EH (cell line): ENCODE results near the gene LSAMP.

Experiments
- DNase-seq: peaks from one replicate; pipeline ENCODE4 v3.0.0-alpha.2; 2015; ENCODE audit warnings: low read depth

The LSAMP gene

GRCh38 chr3:116445311-116445841 lies at the start of gene LSAMP:
Gene LSAMP (minus strand): TSS chr3:116445487.
- DNase-seq: no peak

GRCh38 chr3:116492379-116492778 lies 47.1 kb upstream of the LSAMP start:
- no peak for DNase-seq

DNA sequence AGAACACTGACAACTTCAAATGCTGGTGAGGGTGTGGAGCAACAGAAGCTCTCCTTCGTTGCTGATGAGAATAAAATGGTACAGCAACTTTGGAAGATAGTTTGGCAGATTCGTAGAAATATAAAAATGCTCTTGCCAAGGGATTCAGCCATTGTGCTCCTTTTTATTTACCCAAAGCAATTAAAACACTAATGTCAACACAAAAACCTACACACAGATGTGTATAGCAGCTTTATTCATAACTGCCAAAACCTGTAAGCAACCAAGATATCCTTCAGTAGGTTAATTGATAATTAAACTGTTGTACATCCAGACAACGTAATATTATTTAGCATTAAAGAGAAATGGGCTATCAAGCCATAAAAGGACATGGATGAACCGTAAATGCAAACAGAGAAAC lies 37.8 kb upstream of the LSAMP start:
- no peak for DNase-seq

- DNase-seq: no peak
These were observed 31.4 kb upstream of the LSAMP start for GRCh38 chr3:116476691-116477090.

DNA sequence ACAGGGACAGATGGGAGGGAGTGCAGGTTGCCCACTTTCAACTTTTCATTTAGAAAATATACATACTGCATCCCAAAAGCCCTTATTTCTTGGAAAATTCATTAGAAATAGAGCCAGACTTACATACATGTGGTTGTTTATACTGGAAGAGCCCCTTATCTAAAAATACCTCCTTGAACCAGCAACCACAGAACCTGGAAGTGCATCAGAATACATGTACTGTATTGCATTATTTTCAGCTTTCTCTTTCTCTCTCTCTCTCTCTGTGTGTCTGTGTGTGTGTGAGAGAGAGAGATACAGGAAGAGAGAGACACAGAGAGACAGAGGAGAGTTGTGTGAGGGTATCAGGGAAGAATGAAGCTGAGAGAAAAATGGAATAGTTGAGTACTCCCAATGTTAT lies 29.5 kb upstream of the LSAMP start:
- DNase-seq: no peak

- no peak for DNase-seq
These were observed 28.9 kb upstream of the LSAMP start for GRCh38 chr3:116474032-116474780.

- DNase-seq: no peak
These were observed 28.3 kb upstream of the LSAMP start for GRCh38 chr3:116473602-116474001.

- DNase-seq: no peak
These were observed 25.4 kb upstream of the LSAMP start for GRCh38 chr3:116470605-116471197.

- DNase-seq: no peak
These were observed 24.3 kb upstream of the LSAMP start for GRCh38 chr3:116469546-116469945.

- no peak for DNase-seq
These were observed 19.1 kb upstream of the LSAMP start for GRCh38 chr3:116464276-116464798.

DNA sequence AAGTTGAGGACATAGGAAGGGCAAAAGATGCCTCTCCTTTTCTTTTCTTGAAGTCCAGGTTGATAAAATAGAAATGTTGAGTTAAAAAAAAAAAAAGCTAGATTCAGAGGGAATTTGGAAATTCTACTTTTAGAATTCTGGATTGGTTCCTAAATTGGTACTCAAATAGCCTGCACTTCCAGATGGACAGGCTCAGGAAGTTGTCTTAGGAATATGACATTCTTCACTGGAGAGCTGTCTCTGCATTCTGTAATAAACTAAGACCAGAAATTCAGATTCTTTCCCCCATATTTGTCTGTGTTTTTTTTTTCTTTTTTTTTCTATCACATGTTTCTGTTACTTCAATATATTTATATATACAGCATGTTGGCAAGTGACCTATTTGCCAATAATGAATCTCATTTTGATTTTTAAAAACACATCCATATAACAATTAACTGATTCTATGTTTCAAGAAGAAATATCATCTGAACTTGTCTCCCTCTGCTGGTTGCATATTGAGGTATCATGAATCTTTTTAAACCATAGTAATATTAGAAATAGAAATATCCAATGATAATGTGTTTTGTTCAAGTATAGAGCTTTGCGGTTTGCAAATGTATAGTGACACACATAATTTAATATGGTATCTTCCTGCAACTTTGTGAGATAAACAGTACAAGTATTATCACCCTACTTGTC lies 8.5 kb upstream of the LSAMP start:
- no peak for DNase-seq

DNA sequence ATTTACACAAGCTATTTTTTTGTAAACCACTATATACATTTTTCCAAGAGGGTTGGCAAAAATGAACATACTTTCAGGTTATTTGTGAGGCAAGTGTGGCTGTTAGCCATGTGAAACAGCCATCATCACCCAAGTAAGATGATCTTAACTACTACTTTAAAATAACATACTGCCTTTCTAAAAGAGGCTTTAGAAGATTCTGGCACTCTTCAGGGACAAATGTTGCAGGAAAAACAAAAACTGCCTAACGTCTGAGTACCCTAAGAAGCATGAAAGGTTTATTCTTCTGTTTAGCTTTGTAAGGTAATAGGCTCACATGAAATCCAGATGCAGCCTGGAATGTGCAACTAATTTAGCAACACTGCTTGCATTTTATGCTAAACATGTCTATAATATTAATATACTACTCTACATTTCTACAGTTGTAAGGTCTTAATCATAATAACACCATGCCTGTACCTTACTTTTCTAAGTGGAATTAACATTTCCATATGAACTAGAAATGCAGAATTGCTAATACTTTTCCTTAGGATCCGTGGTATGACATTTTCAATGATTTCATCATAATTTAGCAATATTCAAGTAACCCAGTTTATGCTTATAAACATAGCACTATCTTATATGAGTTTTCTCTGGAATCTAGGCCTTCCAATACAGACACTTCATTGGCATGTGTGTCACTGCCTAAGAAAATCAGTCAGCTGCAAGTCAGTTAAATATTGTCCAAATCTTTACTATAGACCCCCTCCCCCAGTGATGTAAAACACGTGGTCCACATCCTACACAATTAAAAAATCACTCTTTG lies 4.5 kb upstream of the LSAMP start:
- no peak for DNase-seq

GRCh38 chr3:116445990-116446389 lies 703 bp upstream of the LSAMP start:
- no peak for DNase-seq

DNA sequence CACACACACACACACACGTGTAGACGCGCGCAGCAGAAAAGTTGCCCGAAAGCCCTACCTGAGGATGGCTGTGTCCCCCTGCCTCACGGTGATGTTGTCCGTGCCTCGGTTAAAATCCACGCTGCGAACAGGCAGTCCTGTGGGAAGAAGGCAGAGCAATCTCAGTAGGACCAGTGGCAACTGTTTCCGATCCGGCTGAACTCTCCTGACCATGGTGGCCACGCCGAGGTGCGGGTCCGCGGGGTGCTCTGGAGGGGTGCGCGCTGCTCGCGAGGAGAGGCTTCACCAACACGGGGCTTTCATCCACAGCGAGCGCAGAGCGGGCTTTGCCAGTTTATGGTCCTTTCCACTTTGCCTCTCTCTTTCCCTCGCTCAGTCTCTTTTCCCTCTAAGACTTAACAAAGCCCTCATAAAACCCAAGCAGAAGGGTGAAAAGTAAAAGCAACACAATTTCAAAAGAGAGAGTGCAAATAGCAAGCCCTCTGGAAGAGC lies 422 bp downstream of the LSAMP start:
- no peak for DNase-seq

- DNase-seq: no peak
These were observed 1.1 kb downstream of the LSAMP start for GRCh38 chr3:116444115-116444747.

DNA sequence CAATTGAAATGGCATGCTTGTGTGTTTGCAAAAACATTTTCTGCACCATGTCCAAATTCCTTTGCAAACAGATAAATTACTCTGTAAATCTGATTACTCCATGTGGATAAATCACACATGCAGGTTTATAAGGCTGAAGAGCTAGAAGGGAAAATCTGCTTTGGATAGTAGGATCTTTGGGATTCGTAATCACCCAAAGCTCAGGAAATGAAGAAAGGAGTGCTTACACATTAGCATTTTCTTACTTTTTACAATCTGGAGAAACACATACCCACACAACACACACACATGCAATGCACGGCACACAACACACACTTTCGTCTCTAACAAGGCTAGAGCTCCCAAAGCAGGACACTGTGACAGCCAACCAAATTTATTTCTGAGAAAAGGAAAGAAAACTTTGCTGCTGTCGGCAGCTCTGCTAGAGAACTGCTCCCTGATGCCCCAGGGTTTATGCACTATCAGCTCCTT lies 2.1 kb downstream of the LSAMP start:
- DNase-seq: no peak

GRCh38 chr3:116442331-116443021 lies 2.8 kb downstream of the LSAMP start:
- DNase-seq: no peak

- no peak for DNase-seq
These were observed 3.6 kb downstream of the LSAMP start for GRCh38 chr3:116441652-116442051.

- no peak for DNase-seq
These were observed 5.1 kb downstream of the LSAMP start for GRCh38 chr3:116440196-116440595.

GRCh38 chr3:116433552-116433951 lies 11.7 kb downstream of the LSAMP start:
- no peak for DNase-seq

DNA sequence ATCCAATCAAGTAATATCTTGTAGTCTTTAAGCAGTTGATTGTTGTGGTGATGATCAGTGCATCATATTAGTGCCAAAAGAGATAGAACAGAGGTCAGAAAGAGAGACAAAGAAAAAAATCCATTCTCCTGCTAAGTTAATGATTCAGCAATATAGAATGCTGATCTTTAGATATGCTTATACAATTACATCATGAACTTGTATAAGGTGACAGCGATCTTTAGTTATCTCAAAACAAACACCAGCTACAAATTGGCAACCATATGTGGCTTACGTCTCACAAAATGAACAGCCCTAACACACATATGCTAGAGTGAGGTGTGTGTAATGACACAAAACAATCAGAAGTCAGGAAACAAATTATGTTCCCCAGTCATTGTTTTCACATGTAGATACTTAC lies 12.5 kb downstream of the LSAMP start:
- no peak for DNase-seq
